ENCODE results near the gene MED7. TPM values are rescaled to one million over a fixed set of nuclear protein-coding genes. Genes with fewer than 3 reads are reported as not detected.

The MED7 gene
- total and polyA plus RNA-seq, 2 donors (not counting 1 experiment from before 2014, with no cell fraction given): 5.8 to 21.4 TPM

GRCh38 chr5:157168286-157168685 is 25.6 kb upstream of the MED7 start:
- intact Hi-C loops (cut with micrococcal nuclease): no loop called here
- Mint-ChIP-seq H3K4me1 (peaks cover 24% of the 10 kb centered on the region), H3K4me3 (no peak overlapping the region), H3K27ac (no peak overlapping the region), H3K9me3 (ENCODE audit: insufficient read depth) (peaks cover 2% of the 10 kb centered on the region), H3K27me3 (no peaks in the 10 kb centered on the region)
- no peak overlapping the region for H3K4me2 ChIP-seq (replicated peaks; ENCODE audit: low read depth, low read length, poor library complexity, severe bottlenecking)
- no peak for TF ChIP-seq EZH2 (IDR thresholded peaks at IDR 0.05; ENCODE audit: borderline replicate concordance, insufficient read depth, low read depth, low read length, poor library complexity, severe bottlenecking)
- TF ChIP-seq, protein P1, sequence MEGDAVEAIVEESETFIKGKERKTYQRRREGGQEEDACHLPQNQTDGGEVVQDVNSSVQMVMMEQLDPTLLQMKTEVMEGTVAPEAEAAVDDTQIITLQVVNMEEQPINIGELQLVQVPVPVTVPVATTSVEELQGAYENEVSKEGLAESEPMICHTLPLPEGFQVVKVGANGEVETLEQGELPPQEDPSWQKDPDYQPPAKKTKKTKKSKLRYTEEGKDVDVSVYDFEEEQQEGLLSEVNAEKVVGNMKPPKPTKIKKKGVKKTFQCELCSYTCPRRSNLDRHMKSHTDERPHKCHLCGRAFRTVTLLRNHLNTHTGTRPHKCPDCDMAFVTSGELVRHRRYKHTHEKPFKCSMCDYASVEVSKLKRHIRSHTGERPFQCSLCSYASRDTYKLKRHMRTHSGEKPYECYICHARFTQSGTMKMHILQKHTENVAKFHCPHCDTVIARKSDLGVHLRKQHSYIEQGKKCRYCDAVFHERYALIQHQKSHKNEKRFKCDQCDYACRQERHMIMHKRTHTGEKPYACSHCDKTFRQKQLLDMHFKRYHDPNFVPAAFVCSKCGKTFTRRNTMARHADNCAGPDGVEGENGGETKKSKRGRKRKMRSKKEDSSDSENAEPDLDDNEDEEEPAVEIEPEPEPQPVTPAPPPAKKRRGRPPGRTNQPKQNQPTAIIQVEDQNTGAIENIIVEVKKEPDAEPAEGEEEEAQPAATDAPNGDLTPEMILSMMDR (IDR thresholded peaks at IDR 0.05): no peak
- H3K9me3 ChIP-seq (ENCODE audit: control extremely low read depth in 1 of 3, control insufficient read depth in 2 of 3, insufficient read depth in 1 of 3, low read length in 2 of 3): peaks cover 0 to 7% (median 5%) of the 10 kb centered on the region in 3 donors
- no peaks in the 10 kb centered on the region for H3K27me3 ChIP-seq (replicated peaks in 1 of 4; ENCODE audit: control extremely low read depth in 1 of 4, control insufficient read depth in 3 of 4, insufficient read depth in 4 of 4, low read length in 3 of 4)
- ATAC-seq (ENCODE audit: low read depth) (no peak), DNase-seq (no peak)
- no peaks in the 10 kb centered on the region for H3K36me3 ChIP-seq (replicated peaks in 1 of 2; ENCODE audit: control extremely low read depth in 1 of 2, control insufficient read depth in 1 of 2, extremely low read depth in 1 of 2, insufficient read depth in 2 of 2, low read length in 1 of 2)
- ChIA-PET POLR2A (no interaction called here), CTCF (interaction anchor here (3.0 kb wide), 1 partner anchor 19 kb away, joined by 10 read pairs; no protein-coding TSS in a partner anchor)
- peaks cover 16% of the 10 kb centered on the region in 2 donors for H3K4me1 ChIP-seq (ENCODE audit: control insufficient read depth in 2 of 2, insufficient read depth in 2 of 2, low read length in 2 of 2)
- H3K9ac ChIP-seq (ENCODE audit: low read length): no peak overlapping the region
- no peak overlapping the region for H3K4me3 ChIP-seq (ENCODE audit: control extremely low read depth in 1 of 5, extremely low read depth in 1 of 5, insufficient read depth in 1 of 5, low read depth in 2 of 5, low read length in 4 of 5)
- H3K27ac ChIP-seq (ENCODE audit: low read length in 2 of 2): no peak overlapping the region
- H4K20me1 ChIP-seq (ENCODE audit: control insufficient read depth, insufficient read depth, low read length, poor library complexity, severe bottlenecking): no peaks in the 10 kb centered on the region
- no peak overlapping the region for H2AFZ ChIP-seq (ENCODE audit: insufficient read depth, low read depth, low read length, poor library complexity, severe bottlenecking)
- no peaks in the 10 kb centered on the region for H3K79me2 ChIP-seq (ENCODE audit: control insufficient read depth, insufficient read depth, low read length)
- 100% methylated on average over 4 of the region's 5 CpGs for WGBS (ENCODE audit: insufficient coverage)

DNA sequence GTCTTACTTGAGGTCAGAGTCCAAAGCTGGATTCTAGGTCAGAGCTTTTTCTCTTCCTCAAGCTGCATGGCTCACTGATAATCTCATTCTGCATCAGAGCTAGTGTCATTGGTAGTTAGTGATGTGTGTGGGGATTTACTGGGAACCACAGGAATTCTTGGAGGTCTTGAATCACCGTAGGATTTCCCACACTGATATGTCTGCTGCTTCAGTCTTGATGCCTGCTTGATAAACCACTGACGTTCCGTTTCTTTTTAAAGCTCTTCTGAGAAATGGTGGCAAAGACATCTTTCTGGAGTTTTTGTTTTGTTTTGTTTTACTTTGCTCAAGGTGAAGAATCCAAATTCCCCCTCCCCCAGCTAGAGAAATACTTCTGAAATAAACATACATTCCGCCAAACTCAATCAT is 24.6 kb upstream of the MED7 start:
- Mint-ChIP-seq H3K4me3 (no peak overlapping the region), H3K27me3 (no peaks in the 10 kb centered on the region), H3K9me3 (ENCODE audit: insufficient read depth) (peaks cover 2% of the 10 kb centered on the region), H3K4me1 (peaks cover 14% of the 10 kb centered on the region), H3K27ac (no peak overlapping the region)
- intact Hi-C loops (cut with micrococcal nuclease): no loop called here
- H3K27ac ChIP-seq (ENCODE audit: low read length in 2 of 2): no peak overlapping the region
- H3K9ac ChIP-seq (ENCODE audit: low read length): no peak overlapping the region
- H3K4me1 ChIP-seq (ENCODE audit: control insufficient read depth in 2 of 2, insufficient read depth in 2 of 2, low read length in 2 of 2): peaks cover 5% of the 10 kb centered on the region in 2 donors
- no peaks in the 10 kb centered on the region for H3K36me3 ChIP-seq (replicated peaks in 1 of 2; ENCODE audit: control extremely low read depth in 1 of 2, control insufficient read depth in 1 of 2, extremely low read depth in 1 of 2, insufficient read depth in 2 of 2, low read length in 1 of 2)
- DNase-seq (no peak), ATAC-seq (ENCODE audit: low read depth) (no peak)
- TF ChIP-seq, protein P1 (IDR thresholded peaks at IDR 0.05): no peak
- no peak for TF ChIP-seq EZH2 (IDR thresholded peaks at IDR 0.05; ENCODE audit: borderline replicate concordance, insufficient read depth, low read depth, low read length, poor library complexity, severe bottlenecking)
- H3K4me2 ChIP-seq (replicated peaks; ENCODE audit: low read depth, low read length, poor library complexity, severe bottlenecking): no peak overlapping the region
- 20% methylated on average over 1 of the region's 4 CpGs for WGBS (ENCODE audit: insufficient coverage)
- no peak overlapping the region for H2AFZ ChIP-seq (ENCODE audit: insufficient read depth, low read depth, low read length, poor library complexity, severe bottlenecking)
- H3K27me3 ChIP-seq (replicated peaks in 1 of 4; ENCODE audit: control extremely low read depth in 1 of 4, control insufficient read depth in 3 of 4, insufficient read depth in 4 of 4, low read length in 3 of 4): no peaks in the 10 kb centered on the region
- POLR2A ChIA-PET: no interaction called here
- CTCF ChIA-PET: interaction anchor here (3.0 kb wide), 1 partner anchor 18 kb away, joined by 10 read pairs; no protein-coding TSS in a partner anchor
- H3K9me3 ChIP-seq (ENCODE audit: control extremely low read depth in 1 of 3, control insufficient read depth in 2 of 3, insufficient read depth in 1 of 3, low read length in 2 of 3): peaks cover 0 to 7% (median 5%) of the 10 kb centered on the region in 3 donors
- H3K79me2 ChIP-seq (ENCODE audit: control insufficient read depth, insufficient read depth, low read length): no peaks in the 10 kb centered on the region
- H4K20me1 ChIP-seq (ENCODE audit: control insufficient read depth, insufficient read depth, low read length, poor library complexity, severe bottlenecking): no peaks in the 10 kb centered on the region
- H3K4me3 ChIP-seq (ENCODE audit: control extremely low read depth in 1 of 5, extremely low read depth in 1 of 5, insufficient read depth in 1 of 5, low read depth in 2 of 5, low read length in 4 of 5): no peak overlapping the region
